Midbrain (tissue), 1 donor: ENCODE measurements around the gene ICAM4.

Source experiments
- DNase-seq: peaks from one replicate; lab custom pipeline; 2025; lab: John Stamatoyannopoulos, UW

Gene ICAM4

GRCh38 chr19:10290876-10291553 is 4.3 kb downstream of the ICAM4 start:
- no peak for DNase-seq

GRCh38 chr19:10291554-10292205 is 4.9 kb downstream of the ICAM4 start:
- DNase-seq, result no peak

- DNase-seq, result no peak
Measured at GRCh38 chr19:10292206-10292788, 5.5 kb downstream of the ICAM4 start.

- no peak for DNase-seq
Measured at GRCh38 chr19:10292789-10293636, 6.3 kb downstream of the ICAM4 start.

GRCh38 chr19:10293637-10294367 is 7.0 kb downstream of the ICAM4 start:
- no peak for DNase-seq

- no peak for DNase-seq
Measured at GRCh38 chr19:10294368-10294697, 7.6 kb downstream of the ICAM4 start.

GRCh38 chr19:10295305-10295846 is 8.6 kb downstream of the ICAM4 start:
- no peak for DNase-seq

GRCh38 chr19:10295847-10296591 is 9.3 kb downstream of the ICAM4 start:
- DNase-seq, result no peak

GRCh38 chr19:10299545-10300458 is 13.0 kb downstream of the ICAM4 start:
- DNase-seq, result no peak

- peak; percentile 7 for DNase-seq
Measured at GRCh38 chr19:10305139-10305806, 18.5 kb downstream of the ICAM4 start.

GRCh38 chr19:10306327-10306726 is 19.6 kb downstream of the ICAM4 start:
- no peak for DNase-seq

GRCh38 chr19:10309423-10309822 is 22.7 kb downstream of the ICAM4 start, which contains the start of gene ZGLP1:
Gene ZGLP1, minus strand, starts transcription at chr19:10309815.
- no peak for DNase-seq

GRCh38 chr19:10315335-10316214 is 28.8 kb downstream of the ICAM4 start, which contains the start of gene FDX2:
Gene FDX2, minus strand, starts transcription at chr19:10316015. Its CDS starts 19 bp downstream, at chr19:10315996.
- peak; percentile 90 for DNase-seq

GRCh38 chr19:10316229-10317044 is 29.7 kb downstream of the ICAM4 start:
- no peak for DNase-seq

- DNase-seq, result no peak
Measured at GRCh38 chr19:10317045-10317856, 30.5 kb downstream of the ICAM4 start.

GRCh38 chr19:10317857-10318462 is 31.2 kb downstream of the ICAM4 start:
- no peak for DNase-seq
